NCI-H128 (cell line): Measurements from ENCODE around the gene COX8A.
"Not testable (repeated sequence)": the region's sequence is repeated elsewhere in the genome, so short reads cannot be mapped to it uniquely, and the experiment has no call there.

Source experiments
- DNase-seq: peaks from one replicate; lab custom pipeline; 2025; ENCODE audit not compliant: unreplicated experiment; lab: John Stamatoyannopoulos, UW

Gene COX8A

DNA sequence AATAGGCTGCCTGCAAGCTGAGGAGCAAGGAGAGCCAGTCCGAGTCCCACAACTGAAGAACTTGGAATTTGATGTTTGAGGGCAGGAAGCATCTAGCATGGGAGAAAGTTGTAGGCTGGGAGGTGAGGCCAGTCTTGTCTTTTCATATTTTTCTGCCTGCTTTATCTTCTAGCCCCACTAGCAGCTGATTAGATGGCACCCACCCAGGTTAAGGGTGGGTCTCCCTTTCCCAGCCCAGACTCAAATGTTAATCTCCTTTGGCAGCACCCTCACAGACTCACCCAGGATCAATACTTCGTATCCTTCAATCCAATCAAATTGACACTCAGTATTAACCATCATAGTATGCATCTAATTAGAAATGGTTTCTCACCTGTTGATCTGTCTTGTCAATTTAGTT, 5.0 kb upstream of the COX8A start:
- no peak for DNase-seq

DNA sequence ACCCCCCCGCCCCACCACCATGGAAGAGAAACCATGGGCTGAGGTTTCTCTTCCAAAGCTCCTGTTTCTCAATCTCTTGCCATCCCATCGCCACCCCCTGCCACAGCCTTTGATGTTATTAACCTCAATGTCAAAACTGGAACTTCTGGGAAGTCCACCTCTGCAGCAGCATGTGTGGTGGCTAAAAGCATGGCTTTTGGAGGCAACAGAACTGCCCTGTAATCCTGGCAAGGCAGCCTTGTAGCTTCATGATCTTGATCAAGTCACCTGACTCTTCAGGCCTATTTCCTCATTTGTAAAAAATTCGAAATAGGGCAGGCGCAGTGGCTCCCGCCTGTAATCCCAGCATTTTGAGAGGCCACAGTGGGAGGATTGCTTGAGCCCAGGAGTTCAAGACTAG, 3.5 kb upstream of the COX8A start:
- DNase-seq, result no peak

DNA sequence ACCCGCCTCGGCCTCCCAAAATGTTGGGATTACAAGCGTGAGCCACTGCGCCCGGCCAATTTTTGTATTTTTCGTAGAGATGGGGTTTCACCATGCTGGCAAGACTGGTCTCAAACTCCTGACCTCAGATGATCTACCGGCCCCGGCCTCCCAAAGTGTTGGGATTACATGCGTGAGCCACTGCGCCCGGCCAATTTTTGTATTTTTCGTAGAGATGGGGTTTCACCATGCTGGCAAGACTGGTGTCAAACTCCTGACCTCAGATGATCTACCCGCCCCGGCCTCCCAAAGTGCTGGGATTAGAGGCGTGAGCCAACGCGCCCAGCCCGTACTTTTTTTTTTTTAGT, 535 bp upstream of the COX8A start:
- DNase-seq, result not testable (repeated sequence)

DNA sequence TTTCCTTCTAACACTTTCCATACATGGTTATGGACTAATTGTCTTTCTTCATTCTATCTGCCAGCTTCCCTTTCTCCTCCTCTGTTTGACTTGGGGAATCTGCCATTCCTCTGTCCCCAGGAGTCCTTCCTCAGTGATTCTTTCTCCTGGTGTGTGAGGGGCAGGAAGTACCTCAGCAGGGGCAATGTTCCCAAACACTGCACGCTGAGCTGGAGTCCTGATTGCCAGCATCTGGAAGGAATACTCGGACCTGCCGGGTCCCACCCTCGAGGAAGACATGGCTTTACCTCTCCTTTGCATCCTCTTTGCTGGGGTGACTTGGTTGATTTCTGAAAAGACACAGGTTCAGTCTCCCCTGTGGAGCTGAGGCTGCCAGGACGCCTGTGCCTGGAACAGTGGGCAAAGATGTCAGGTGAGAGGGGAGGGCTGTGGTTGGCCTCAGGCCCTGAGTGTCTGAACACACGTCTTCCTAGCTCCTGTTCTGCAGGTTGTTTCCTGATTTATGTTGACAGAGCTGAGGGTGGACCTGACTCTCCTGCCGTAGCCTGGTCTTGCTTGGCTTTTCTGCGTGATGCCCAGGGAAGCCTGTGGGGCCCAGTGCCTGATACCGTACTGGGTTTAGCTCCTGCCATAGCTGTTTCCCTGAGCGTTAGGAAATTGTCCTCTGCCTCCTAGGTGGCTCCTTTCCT, 4.3 kb downstream of the COX8A start:
- DNase-seq, result no peak

DNA sequence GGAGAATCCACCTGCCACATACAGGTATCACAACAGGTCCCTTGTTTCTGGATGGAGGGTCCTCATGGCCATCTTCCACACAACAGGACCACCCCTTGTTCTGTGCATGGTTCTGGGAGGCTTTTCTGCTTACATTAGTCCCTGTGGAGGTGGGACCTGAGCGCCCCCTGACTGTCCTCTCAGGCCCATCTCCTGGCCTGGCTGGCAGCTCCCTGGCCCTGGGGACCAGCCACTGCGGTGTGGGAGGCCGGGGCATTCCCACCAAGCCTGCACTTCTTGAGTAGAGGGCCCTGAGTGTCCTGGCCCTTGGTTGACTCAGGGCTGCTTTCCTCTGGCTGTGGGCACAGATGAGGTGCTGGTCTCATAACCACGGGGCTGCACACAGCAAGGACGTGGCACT, 5.0 kb downstream of the COX8A start:
- DNase-seq, result no peak

DNA sequence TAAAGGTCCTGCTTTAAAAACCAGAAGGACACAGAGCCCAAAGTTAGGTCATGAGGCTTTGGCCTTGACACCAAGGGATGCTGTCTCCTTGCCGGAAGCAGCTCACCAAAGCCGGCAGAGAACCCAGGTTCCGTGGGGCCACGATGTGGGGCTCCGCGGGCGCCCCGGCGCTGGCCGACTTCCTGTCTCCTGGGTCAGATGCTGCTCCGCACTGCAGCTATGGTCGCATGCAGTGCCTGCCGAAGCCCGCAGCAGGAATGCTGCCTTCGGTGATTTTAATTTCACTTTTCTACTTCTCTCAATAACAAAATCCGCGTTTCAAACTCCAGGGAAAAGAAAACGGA, 11.4 kb downstream of the COX8A start:
- DNase-seq, result no peak

DNA sequence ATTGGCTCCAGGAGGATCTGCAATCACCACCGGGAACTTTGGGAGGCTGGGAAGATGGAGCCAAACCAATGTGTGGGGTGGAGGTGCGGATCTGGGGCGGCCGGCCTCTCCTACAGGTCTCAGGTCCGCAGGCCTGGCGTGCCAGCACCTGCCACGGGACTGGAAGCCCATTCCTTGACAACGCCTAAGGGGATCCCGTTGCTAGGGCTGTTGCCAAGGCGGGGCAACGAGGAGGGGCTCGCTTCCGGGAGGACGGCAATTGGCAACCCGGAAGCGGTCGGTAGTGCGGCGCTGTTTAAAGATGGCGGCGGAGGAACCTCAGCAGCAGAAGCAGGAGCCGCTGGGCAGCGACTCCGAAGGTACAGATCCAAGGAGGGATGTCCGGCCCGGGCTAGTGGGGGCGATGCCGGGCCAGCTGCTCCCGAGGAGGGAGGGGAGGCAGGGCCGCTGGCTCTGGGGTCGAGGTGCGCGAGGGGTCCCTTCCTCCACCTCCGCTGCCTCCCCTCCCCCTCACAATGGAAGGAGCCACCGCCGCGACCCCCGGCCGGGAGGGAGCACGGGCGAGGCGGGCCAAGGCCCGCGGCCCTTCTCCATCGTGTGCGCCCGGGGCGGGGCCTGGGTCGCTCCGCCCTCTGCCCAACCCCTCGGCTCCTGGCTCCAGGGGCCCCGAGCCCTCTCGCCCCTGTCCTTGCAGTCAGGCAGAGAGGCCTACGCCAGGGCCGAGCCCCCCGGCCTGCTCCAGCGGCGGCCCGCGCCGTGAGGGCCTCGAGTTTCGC, 11.9 kb downstream of the COX8A start, which contains the start of gene OTUB1:
TSS of gene OTUB1 (plus strand) at position 283 of the 776 bp plus-strand sequence. CDS start at position 302, 19 bp downstream.
- DNase-seq, result peak; percentile 78

- no peak for DNase-seq
Observed at GRCh38 chr11:63986932-63987513, 12.6 kb downstream of the COX8A start.

DNA sequence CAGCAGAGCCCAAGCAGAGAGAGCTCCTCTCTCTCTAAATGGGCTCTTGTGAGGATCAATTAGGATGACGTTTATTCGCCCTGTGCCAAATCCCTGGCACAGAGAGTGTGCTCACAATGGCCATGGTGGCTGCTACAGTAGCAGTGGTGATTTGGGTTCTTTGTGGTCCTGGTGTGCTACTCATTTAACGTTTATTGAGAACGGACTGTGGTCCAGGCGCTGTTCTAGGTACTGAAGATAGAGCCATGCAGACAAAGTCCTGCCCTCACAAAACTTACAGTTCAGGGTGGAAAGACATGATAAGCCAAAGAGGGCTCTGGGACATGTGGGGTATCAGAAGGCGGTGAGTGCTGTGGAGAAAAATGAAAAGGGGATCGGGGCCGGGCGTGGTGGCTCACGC, 17.1 kb downstream of the COX8A start:
- DNase-seq, result no peak

DNA sequence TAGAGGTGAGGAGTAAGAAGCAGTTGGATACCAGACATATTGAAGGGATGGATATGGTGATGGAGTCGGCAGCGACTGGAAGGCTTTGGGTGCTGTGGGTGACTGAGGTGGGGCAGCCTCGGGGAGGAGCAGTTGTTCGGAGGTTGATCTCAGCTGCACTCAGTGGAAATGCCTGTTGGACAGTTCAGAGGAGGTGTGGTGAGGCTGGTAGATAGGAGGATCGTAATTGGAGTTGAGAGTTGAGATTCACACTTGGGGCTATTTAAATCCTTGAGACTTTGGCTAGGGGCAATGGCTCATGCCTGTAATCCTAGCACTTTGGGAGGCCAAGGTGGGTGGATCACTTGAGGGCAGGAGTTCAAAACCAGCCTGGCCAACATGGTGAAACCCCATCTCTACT, 18.7 kb downstream of the COX8A start:
- no peak for DNase-seq

- DNase-seq, result no peak
Observed at GRCh38 chr11:63993993-63994392, 19.6 kb downstream of the COX8A start.

- DNase-seq, result no peak
Observed at GRCh38 chr11:63996512-63996911, 22.1 kb downstream of the COX8A start.

- no peak for DNase-seq
Observed at GRCh38 chr11:63997104-63997700, 22.8 kb downstream of the COX8A start.

DNA sequence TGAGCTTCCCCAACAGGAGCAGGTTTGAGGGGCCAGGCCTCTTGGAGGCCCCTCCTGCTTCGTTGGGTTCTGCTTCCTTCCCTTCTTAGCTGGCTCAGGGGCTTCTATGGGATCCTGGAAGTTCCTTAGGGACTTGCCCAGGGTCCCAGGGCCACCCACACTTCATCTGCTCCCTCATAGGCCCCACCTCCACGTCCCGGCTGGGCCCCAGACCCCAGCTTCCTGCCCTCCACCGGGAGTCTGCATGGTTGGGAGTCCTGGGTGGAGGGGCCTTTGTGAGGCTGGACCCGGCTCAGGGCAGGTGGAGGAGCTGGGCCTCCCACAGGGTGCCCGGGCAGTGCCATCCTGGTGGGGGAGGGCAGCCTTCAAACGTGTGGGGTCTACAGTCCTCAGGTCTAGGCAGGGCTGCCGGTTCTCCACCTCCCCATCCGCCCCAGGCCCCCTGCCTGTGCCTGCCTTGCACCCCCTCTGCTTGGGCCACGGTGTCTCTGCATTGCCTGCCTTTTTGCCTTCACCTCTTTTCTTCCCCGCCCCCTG, 23.4 kb downstream of the COX8A start:
- no peak for DNase-seq

DNA sequence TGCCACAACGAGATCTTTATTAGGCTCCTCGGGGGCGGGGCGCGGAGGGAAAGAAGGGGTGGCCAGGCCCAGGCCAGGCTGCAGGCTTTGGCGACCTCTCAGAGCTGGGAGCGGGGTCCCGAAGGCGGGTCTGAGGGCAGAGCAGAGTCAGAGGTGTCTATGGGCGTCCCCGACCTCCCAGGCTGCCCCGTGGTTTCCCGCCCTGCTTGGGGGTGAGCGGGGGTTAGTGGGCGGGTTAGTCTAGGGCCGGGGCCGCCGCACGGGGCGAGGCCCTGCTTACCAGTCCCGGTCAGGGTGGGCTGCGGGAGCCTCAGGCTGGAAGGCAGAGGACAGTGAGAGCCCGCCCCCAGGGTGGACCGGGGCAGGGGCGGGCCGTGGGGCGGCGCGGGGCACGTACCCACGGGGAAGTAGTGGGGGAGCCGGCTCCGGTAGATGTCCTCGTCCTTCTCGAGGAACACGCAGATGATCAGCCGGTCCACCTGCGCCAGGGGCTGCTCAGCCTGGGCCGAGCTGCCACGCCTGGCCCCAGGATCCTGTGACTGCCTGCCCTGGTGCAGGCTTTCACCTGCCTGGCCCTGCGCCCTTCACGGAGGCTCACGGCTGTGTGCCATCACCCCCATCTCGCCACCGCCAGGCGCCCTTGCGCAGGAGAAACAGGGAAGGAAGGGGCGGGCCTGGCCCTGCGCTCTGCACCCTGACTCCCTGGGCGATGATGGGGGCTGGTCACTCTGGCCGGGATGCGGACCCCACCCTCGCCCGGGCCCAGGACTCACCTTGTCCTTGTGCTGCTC, 24.3 kb downstream of the COX8A start:
- DNase-seq, result no peak

DNA sequence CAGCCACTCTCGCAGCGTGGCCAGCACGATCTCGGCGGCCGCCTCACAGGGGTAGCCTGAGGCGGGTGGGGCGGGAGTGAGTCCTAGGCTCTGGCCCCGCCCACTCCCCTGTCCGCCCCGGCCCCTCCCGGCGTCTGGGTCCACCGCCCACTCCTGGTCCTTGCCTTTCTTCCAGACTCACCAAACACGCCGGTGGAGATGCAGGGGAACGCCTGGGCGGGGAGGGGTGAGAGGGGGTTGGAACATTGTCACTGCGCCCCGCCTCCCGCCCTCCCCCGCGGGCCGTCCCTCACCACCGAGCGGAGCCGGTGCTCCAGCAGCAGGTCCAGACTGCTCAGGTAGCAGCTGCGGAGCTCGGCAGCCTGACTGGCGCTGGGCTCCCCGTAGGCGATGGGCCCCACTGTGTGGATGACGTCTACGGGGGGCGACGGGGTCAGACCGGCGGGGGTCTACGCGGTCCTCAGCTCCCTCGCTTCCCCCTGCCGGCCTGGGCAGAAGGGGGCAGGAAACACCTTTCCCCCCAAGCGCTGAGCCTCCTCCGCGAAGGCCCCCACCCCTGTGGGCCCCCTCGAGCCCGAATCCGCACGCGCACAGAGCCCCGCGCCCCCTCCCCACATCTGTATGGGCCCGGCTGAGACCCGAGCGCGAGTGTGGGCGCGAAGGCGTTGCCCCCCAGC, 25.1 kb downstream of the COX8A start:
- no peak for DNase-seq

GRCh38 chr11:64000026-64000739, 25.8 kb downstream of the COX8A start:
- no peak for DNase-seq

DNA sequence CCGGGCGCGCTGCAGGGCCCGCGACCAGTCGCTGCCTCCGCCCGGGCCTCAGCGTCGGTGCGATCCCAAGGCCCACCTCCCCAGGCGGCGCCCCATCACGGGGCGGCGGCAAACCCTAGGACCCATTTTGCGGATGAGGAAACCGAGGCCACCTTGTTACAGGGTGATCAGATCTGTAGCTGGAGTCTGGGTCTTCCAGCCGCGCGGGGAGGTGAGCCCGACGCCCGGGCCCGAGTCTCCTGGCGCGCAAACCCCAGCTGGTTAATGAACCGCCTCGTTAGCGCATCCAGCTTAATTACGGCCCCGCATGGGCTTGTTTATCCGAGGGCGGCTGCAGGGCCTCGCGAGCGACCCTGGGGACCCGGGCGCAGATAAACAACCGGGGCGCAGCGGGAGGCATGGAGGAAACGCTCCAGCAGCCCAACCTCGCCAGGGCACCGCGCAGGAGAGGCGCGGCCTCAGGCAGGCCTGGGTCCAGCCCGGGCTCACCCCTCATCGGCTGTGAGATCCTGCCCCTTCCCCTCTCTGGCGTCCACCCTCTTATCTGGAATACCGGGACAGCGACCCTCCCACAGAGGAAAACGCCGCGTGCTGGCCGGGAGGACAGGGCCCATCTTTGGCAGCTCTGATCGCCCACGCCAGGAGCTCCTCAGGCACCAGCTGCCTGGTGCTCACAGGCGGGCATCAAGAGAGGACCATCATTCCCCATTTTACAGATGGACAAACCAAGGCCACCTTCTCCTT, 26.5 kb downstream of the COX8A start:
- no peak for DNase-seq
